Choroid plexus epithelial cell (primary cell): ENCODE measurements around the gene CD226.
A peak's percentile ranks its signal among the peaks of the same experiment; 100 is the strongest.

ENCODE experiments used
- DNase-seq: peaks from one replicate; pipeline ENCODE4 v3.0.0-alpha.2; 2010; ENCODE audit warnings: low read depth
- H3K4me3 ChIP-seq: 2 replicates; pipeline ENCODE4 v1.5.1; 2011; ENCODE audit warnings: low read depth, mild to moderate bottlenecking, control low read depth, low read length, moderate library complexity
- CTCF ChIP-seq: conservative IDR thresholded peaks from 2 replicates; pipeline ENCODE4 v1.5.1; 2011; ENCODE audit warnings: low read depth, mild to moderate bottlenecking, control low read depth, inconsistent platforms, low read length, moderate library complexity

Gene CD226

GRCh38 chr18:69948919-69949537, 1.4 kb upstream of the CD226 start:
- no peak for DNase-seq
- no peak for TF ChIP-seq CTCF
- H3K4me3 ChIP-seq = no peak overlapping the region

- TF ChIP-seq CTCF = no peak
- DNase-seq = no peak
- no peak overlapping the region for H3K4me3 ChIP-seq
Observed at GRCh38 chr18:69948256-69948655, 583 bp upstream of the CD226 start.

GRCh38 chr18:69946608-69947155, 991 bp downstream of the CD226 start:
- no peak for TF ChIP-seq CTCF
- no peak overlapping the region for H3K4me3 ChIP-seq
- no peak for DNase-seq

GRCh38 chr18:69945220-69946114, 2.2 kb downstream of the CD226 start:
- DNase-seq = no peak
- no peak for TF ChIP-seq CTCF
- H3K4me3 ChIP-seq = no peak overlapping the region

GRCh38 chr18:69944436-69944835, 3.2 kb downstream of the CD226 start:
- TF ChIP-seq CTCF = no peak
- no peak overlapping the region for H3K4me3 ChIP-seq
- no peak for DNase-seq

GRCh38 chr18:69943021-69943420, 4.7 kb downstream of the CD226 start:
- TF ChIP-seq CTCF = peak; percentile 61
- H3K4me3 ChIP-seq = no peak overlapping the region
- DNase-seq = peak; percentile 22
